ENCODE data around the gene PNLIPRP2.

Gene PNLIPRP2

DNA sequence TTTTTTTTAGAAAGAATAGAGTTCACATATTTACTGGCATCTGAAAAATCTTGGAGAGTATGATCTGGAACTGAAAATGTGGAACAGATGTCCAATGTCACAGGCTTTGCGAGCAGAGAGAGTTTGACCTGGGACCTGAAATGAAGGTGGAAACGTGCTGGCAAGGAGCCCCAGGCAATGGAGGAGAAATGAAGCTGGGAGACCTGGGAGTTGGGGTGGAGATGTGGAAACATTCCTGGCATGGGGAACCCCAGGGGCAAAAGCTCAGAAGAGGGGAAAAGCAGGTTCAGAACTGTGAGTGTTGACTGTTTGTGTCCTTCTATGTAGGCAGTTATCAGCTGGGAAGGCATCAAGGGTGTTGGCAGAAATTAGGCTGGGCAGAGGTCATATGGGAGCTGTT is 7.3 kb upstream of the PNLIPRP2 start:
- DNase-seq: no peak

DNA sequence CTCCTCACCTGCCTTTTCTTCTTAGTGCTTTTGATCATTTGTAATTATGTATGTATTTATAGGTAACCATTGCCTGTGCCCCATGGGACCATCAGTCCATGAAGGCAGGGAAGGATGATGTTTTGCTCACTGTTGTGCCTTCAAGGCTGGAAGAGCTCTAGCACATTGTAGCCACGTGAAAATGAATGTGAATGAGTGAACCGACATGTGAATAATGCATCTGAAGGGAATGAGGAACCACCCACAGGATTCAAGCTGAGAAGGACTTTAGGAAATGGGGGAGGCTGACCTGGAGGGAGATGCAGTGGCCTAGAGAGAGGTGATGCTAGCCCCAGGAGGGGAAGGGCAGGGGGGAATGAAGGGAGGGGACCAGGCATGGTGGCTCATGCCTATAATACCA is 6.0 kb upstream of the PNLIPRP2 start:
- no peak for DNase-seq

DNA sequence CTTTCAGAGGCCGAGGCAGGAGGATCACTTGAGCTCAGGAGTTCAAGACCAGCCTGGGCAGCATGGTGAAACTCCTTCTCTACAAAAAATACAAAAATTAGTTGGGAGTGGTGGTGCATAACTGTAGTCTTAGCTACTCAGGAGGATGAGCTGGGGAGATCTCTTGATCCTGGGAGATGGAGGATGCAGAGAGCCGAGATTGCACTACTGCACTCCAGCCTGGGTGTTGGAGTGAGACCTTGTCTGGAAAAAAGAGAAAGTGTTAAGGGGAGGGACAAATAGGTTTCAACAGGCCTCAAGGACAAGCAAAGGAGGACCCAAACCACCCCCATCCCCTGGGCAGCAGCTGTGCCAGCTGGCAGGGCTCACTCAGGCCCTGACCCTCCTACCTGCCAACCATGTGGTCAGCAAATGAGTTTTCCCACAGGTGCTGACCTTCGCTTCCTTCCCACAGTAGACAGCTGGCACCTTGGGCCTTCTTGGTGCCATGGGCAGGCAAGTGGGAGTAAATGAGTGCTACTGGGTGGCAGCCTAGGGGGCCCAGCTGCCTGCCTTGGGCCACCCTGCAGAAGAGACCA is 5.5 kb upstream of the PNLIPRP2 start:
- no peak for DNase-seq

DNA sequence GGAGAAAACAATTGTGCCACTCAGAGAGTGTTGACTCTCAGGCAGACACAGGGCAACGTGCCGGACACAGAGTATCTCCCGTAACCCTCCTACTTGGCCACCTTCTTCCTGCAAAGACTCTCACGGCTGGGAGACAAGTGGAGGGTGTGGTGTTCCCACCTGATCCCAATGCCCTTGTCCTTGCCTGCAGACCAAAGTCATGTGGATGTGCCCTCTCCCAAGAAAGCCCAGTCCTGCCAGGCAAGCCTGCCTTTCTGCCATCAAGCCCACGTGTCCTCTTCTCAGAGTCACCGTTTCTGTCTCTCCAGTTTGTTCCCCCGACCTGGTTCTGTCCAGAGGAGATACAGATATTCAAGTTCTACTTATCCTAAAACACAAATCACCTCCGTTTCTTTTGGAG is 723 bp downstream of the PNLIPRP2 start:
- DNase-seq: no peak

DNA sequence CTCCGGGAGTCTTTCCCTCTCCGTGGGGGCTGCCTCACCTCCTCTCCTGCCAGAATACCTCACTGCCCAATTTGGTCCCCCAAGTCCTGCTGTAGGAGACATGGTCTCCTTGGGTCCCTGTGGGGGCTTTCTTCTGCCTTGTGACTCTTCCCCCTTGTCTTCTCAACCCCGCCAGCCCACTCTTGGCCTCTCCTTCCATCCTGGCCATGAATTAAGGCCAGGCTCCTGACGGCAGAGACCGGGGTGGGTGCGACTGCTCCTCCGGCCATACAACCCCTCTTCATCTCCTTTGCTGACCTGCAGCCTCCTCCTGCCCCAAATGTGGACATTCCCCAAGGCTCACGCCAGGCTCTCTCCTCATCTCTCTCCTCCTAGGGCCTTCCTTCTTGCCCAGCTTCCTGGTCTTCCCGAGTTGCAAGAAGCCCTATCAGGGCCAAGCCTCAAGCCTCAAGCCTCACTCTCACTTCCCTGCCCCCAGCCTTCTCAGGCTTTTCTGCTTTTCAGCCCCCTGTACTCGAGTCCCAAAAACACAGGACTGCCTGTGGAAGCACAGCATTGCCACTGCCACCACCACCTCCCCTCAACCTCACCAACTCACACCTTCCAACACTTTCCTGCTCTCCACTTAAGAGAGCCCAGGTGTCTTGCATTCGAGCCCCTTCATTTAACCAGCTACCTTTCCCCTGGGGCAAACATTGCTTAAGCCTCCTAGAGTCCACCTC is 1.3 kb downstream of the PNLIPRP2 start:
- DNase-seq: no peak

DNA sequence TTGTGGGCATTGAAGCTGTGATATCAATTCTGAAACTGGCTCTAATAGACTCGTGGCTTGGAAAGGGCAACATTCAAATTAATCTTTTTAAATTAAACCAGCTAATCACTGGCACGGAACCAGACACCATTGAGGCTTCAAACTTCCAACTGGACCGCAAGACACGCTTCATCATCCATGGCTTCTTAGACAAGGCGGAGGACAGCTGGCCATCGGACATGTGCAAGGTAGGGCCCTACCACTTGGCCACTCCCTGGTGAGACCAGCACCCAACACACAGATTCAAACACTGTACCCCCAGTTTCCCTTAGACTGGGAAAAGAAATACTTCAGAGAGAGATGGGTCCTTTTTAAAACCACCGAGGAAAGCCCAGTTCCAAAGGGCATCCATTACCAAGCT is 5.1 kb downstream of the PNLIPRP2 start:
- no peak for DNase-seq

DNA sequence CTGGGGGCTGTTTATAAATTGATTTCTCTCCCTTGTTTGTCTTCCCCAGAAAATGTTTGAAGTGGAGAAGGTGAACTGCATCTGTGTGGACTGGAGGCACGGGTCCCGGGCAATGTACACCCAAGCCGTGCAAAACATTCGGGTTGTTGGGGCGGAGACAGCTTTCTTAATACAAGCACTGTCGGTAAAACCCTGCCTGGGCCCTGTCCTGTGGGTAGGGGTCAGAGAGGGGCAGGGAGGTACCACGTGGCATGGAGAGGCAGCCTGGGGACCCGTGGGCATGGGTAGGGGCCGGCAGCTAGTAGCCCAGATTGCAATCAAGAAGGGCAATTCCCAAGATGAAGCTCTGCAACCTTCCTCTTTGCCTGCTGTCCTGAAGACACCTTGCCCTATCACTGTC is 6.1 kb downstream of the PNLIPRP2 start:
- no peak for DNase-seq

DNA sequence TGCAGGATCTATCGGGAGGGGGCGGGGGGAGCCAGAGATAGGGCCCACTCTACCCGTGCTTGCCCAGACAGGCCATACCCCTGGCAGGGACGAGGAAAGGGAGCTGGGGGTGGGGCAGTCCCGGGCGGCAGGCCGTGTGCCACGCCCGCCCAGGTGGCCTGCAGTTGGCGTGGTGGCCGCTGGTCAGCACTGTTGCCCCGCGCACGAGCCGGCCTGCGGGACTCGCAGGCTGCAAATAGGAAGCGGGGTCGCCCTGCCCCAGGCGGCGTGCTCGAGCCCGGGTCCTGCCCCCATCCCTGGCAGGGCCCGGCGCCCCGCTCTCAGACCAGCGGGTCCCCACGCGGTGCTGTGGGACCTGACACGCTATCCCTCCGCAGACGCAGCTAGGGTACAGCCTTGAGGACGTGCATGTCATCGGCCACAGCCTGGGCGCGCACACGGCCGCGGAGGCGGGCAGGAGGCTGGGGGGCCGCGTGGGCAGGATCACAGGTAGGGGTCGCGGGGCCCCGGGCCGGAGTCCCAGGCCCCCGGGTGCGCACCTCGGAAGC is 6.7 kb downstream of the PNLIPRP2 start:
- DNase-seq: no peak

DNA sequence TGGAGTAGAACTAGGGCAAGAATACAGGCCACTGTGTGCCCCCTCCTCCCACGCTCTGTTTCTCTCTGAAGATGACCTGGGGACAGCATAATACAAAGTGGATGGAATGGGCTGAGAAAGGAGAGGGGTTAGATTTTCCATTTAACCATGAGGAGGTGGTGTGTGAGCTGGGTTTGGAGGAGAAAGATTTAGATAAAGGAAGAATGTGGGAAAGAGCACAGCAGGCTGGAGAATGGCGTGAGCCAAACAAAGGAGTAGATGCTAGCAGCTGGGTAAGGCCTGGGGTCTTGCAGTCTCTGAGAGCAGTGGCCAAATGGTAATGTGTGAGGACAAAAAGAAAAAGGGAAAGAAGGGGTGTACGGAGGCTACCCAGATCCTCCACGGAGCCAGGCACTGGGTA is 8.6 kb downstream of the PNLIPRP2 start:
- DNase-seq: no peak

DNA sequence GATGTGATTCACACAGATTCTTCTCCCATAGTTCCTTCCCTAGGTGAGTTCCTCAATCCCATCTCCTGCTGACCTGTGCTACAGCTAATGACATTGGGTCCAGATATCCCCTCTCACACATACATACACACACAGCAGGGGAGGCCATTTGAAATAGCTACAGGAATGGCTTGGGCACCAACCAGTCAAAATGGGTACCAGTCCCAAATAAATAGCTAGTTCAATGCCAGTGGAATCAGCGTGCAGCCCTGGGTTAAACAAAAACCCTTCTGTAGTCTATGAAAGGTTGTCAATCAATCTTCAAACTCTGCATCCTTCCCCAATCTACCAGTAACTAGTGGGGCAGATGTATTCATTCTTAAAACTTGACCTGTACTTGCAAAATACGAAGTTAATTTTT is 9.3 kb downstream of the PNLIPRP2 start:
- no peak for DNase-seq

DNA sequence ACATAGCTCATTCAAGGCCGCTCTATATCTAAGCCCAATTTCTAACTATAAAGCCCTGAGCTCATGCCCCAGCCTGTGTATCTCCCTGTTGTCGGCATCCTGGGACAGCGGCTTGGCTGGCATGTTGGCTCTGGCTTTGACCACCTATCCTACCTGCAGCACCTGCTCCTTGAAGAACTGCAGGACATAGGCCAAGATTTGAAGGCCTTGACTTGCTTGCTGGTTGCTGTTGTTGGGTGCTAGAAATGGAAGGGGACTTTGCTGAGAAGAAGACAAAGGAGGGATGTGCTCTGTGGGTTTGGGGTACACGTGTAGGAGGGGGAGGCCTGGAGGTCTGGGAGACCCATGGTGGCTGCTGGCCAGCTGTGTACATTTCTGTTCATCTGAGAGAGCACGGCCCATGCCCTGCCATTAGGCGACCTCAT is 11.1 kb downstream of the PNLIPRP2 start:
- DNase-seq: no peak

DNA sequence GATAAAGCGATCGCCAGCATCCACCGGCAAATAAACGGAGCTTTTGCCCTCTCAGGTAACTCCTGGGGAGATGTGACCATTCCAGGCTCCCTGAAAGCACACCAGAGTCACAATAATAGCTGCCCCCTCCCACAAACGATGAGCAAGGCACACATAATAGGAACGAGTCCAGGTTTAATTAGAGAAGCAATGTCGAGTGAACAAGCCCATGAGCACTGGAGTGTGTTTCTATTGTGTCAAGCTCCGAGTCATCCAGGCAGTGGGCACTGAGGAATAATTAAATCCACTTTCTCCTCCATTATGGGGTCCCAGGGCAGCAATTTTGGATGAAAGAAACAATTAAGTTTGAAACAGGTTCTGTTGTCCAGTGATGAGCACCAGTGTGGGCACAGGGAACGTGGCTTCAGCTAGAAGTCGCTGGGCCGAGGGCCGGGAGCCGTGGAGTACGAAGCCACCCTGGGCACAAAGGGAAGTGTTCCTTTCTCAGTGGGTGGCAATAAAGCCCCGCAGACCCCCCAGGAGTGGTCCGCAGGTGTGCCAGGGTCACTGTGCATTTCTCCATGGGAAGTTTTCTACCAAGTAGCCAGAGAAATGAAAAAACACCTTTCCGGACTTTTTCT is 12.0 kb downstream of the PNLIPRP2 start:
- no peak for DNase-seq

DNA sequence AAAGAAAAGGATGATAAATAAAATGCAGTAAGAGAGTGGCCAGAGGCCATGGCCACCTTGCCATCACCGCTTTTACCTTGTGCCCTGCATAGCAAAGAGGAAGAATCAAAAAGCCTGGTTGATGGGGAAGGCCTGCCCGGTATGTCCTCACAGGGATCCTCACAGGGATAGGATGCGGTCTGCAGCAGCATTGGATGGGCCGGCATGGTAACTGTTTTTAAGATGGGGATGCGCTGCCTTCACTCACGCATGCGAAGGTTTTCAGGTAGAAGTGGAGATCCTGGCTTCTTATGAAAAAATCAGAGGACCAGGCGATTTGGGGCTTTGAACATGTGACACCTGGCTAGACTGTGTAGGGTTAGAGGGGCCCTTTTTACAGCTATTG is 12.5 kb downstream of the PNLIPRP2 start:
- no peak for DNase-seq

DNA sequence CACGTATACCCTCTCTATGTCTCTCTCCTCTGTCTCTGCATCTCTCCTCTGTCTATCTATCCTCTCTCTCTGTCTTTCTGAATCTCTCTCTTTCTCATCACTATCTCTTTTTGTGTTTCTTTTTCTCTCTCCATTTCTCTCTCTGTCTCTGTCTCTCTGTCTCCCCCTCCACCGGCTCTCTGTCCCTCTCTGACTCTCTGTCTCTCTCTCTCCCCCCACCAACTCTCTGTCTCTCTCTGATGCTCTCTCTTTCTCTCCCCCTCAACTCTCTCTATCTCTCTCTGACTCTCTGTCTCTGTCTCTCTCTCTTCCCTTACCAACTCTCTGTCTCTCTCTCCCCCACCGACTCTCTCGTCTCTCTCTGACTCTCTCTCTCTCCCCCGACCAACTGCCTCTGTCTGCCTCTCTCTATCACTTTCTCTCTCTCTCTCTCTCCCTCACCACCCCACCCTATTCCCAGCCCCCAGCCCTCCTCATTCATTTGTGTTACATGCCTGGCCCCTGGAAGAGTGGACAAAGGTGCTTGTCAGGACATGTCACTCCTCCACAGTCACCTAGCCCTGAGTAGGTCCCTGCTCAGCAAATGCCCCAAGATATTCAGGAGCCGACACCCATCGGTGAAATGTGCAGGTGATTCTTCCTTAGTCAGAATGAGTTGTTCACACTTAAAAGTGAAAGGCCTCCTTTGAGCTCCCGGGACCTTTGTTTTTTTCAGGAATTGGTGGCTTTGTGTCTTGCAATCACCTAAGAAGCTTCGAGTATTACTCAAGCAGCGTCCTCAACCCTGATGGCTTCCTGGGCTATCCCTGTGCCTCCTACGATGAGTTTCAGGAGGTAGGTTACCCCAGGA is 13.6 kb downstream of the PNLIPRP2 start:
- DNase-seq: no peak

DNA sequence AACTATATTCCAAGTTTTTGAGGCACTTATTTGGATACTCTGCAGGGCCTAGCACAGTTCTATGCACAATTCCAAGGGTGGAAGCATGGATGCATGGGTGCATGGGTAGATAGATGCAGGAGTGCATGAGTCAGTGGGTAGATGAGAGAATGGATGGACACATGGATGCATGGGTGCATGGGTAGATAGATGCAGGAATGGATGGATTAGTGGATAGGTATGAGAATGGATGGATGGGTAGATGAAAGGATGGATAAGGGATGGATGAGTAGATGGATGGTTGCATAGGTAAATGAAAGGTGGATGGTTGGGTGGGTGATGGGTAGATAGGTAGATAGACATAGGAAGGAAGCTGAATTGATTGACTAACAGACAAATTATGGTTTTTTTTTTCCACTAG is 15.6 kb downstream of the PNLIPRP2 start:
- DNase-seq: no peak

DNA sequence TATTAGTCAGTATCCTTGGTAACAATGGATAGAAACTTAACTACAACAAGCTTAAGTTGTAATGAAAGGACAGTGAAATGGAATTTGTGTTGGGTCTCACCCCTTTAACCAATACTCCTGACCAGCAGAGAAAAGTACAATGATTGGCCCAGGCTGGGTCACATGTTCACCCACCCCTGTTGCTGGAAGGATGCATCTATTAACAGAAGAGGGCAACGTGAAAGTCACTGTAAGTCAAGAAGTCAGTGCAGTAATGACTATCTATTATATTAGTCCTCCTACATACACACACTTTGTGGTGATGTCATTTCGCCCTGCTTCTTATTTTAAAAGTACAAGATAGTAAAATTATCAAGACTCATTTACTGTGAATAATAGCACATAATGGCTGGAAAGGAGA is 16.2 kb downstream of the PNLIPRP2 start:
- no peak for DNase-seq

DNA sequence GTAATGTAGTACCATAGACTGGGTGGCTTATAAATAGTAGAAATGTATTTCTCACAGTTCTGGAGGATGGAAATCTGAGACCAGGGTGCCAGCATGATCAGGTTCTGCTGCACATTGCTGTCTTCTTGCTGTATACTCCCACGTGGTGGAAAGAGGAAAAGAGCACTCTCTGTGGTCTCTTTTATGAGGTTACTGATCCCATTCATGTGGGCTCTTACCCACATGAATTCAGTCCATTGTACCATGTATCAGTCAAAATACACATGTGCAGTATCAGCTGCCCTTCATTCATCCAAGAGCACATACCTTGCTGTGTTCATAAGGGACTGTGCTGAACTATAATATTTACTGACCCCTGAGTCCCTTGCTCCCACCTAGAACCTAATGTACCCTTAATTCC is 17.1 kb downstream of the PNLIPRP2 start:
- no peak for DNase-seq

DNA sequence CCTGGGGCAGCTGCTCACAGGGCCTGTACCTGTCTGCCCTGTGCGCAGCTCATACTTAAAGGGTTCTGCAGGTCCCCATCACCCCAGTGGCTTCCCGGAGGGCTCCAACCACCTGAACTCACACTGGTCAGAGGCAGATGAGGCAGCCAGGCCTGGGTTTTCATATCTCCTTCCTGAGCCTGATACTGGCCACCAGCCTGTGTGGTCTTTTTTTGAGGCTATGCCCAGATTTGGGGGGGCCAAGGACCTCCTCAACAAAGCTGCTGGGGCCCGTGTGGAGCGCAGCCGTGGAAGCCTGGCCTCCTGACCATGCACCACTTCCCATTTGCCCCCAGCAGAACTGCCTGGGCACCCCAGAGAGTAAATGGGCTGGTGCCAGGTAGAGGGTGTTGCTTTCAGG is 25.7 kb downstream of the PNLIPRP2 start:
- DNase-seq: no peak

DNA sequence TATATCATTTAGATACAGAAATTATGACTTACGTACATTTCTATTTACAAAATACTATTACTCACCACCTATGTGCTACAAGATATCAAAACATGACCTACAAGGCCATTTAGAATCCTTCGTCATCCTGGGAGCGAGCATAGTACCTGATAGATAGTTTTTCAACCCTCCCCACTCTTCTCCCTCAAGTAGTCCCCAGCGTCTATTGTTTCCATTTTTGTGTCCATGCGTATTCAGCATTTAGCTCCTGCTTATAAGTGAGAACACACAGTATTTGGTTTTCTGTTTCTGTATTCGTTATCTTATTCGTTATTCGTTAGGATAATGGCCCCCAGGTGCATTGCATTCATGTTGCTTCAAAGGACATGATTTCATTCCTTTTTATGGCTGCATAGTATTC is 28.1 kb downstream of the PNLIPRP2 start:
- DNase-seq: no peak

DNA sequence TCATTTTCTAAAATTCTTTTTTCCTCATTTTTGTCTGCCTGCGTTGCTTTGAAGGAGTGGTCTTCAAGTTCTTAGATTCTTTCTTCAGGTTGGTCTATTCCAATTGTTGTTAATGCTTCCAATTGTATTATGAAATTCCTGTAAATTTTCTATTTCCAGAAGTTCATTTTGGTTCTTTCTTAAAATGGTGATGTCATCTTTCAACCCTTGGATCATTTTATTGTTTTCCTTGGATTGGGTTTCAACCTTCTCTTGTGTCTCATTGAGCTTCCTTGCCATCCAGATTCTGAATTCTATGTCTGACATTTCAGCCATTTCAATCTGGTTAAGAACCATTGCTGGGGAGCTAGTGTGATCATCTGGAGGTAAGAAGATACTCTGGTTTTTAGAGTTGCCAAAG is 33.1 kb downstream of the PNLIPRP2 start:
- no peak for DNase-seq

DNA sequence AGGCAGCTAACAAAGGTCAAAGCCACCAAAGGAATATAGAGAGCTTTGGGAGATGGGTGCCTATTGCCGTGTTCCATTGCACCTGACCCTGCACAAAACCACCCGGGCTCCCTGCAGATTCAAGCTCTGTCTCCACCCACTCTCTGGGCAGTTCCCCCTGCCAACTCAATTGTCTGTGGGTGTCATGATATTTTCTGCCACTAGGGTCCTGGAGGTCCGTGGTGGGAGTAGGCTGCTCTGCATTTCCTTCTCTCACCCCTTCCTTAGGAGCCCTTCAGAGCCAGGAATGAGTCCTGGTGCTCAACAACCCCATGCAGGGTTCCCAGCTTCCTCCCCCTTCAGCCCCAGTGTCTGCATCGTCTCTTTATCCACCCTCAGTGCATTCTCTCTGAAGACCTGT is 34.1 kb downstream of the PNLIPRP2 start:
- no peak for DNase-seq

DNA sequence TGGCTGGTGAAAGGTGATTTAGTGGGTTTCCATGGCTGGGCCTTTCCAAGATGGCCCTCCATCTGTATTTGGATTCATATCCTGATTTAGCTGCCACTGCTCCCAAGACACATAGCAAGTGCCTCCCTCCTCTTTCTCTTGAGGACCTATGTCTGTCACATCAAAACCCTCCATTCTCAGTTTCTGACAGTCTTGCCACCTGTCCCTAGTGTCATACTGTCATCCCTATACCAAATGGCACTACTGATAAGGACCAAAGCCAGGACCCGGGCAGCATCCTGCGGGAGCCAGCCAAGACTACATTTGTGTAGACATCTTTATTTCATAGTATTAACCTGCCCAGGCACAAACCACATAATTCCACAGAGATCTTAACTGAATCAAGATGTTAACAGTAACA is 34.8 kb downstream of the PNLIPRP2 start:
- DNase-seq: no peak

DNA sequence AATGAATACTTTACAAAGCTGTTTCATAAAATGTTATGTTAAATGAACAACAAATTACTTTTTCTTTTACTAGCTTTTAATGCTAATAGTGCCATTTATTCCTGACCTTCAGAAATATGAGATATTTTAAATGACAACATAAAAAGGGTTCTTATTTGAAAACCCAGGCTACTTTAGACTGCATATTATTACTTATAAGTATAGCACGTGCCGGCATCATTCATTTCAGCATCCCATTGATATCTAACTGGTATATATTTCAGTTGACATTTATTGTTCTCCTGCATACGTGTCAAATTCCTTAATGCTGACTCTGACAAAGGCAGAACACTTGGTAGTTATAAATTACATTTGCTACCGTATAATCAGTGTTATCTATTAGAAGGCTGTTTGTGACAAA is 35.3 kb downstream of the PNLIPRP2 start:
- no peak for DNase-seq

Measured in activated effector memory CD4-positive, alpha-beta T cell treated with Interleukin-2 at 50 U/mL for 16 hours (primary cell).